Hematopoietic multipotent progenitor cell treated with erythropoietin and hydrocortisone succinate and interleukin-3 and kit ligand, for 8 days (in vitro differentiated cells): Measurements from ENCODE around the gene SUV39H2.
"Not testable (repeated sequence)": the region's sequence is repeated elsewhere in the genome, so short reads cannot be mapped to it uniquely, and the experiment has no call there.

Source experiments
- DNase-seq: peaks from one replicate; pipeline ENCODE4 v3.0.0-alpha.2; 2015

The SUV39H2 gene

DNA sequence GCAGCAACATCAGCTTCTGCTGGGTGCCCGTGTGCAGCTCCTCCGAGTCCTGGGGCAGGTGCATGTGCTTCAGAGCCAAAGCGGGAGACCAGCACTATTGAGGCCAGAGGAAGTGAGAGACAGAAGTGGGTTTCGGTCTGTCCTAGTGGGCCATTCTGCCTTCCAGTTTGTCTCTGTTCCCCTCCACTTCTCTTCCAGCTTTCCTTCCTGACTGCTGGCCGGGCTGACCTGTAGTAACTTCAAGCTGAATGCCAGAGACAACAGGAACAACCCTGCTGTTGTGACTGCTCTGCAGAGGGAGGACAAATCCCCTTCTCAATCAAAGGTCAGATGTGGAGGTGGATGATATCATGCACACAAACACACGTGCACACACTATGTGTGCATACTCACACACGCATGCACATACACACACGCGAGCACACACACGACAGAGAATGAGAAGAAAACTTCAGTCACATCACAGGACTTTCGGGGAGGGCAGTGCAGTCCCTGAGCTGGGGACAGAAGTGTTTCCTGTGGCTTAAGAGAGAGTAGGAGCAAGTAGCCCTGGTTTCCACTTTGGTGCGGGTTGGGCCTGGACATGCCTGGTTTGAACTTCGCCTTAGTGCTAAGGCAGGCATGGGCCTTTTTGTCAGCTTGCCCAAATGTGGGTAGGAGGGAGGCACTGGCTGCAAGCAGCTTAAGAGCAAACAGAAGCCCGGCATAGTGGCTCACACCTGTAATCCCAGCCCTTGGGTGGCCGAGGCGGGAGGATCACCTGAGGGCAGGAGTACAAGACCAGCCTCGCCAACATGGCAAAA lies 63.7 kb downstream of the SUV39H2 start:
- DNase-seq: not testable (repeated sequence)

- DNase-seq: not testable (repeated sequence)
Measured at GRCh38 chr10:14942950-14943338, 64.3 kb downstream of the SUV39H2 start.

- DNase-seq: no peak
Measured at GRCh38 chr10:14945108-14945507, 66.4 kb downstream of the SUV39H2 start.

DNA sequence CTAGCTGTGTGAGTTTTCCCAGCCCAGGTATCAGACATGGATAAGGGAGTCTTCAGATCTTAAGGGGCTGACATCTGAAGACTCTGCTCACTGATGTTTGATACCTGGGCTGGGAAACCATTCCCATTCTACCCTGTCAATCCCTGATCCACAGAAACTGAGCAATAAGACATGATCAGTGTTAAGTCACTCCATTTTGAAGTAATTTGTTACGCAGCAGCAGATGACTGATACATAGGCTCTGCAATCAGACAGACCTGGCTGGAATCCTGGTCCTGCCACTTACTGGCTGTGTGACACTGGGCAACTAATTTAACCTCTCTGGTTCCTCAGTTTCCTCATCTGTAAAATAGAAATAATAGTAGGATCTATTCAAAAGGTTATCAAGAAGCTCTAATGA lies 68.6 kb downstream of the SUV39H2 start:
- no peak for DNase-seq

DNA sequence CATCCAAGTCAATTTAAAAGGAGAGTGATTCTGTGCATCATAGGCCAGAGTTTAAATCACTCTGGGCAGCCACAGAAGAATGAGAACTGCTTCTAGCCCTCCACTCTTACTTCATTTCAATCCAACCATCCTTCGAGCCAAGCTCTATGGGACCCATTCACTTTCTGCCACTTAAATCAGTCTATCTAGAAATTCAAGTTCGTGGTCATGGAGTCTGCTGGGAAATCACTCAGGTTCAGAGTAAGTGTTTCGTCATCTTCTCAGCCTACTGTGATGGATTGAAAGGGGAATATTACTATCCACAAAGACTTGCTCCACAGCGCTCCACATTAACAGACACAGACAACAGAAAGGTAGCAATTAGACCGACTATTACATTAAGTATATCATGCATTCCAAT lies 70.6 kb downstream of the SUV39H2 start:
- no peak for DNase-seq

- DNase-seq: no peak
Measured at GRCh38 chr10:14952851-14953423, 74.3 kb downstream of the SUV39H2 start.

DNA sequence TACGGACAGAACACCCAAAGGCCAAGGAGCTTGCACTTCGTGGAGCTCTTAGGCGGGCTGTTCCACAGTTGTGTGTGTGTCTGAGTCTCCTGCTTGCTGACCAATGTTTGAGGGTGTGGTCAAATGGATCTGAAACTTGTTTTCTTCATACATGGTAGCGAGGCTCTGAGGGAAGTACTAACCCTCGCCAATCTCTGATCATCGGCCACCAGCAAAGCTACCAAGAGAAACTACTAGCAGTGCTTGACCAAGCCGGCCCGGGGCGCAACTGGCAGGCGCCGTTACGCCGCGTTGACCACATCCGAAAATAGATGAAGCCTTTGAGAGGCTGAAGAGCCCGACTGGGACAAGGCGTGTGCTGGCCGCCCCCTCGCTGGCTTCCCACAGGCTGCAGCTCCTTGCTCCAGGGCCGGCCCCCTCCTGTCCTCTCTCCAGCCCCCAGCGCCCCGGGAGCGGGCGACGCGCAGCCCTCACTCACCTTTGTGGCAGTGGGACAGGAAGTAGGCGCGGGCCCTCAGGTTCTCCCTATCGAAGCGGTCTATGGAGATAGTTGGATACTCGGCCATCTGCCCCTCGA lies 74.8 kb downstream of the SUV39H2 start:
- peak; percentile 35 for DNase-seq
